CD4-positive, alpha-beta T cell treated with Interleukin-15 for 1 hour (primary cell): Measurements from ENCODE around the gene FAM124B.

ENCODE experiments used
- DNase-seq: peaks from one replicate; pipeline ENCODE4 v3.0.0-alpha.2; 2020

The FAM124B gene

GRCh38 chr2:224379986-224380385, 21.9 kb downstream of the FAM124B start:
- no peak for DNase-seq

GRCh38 chr2:224379172-224379571, 22.7 kb downstream of the FAM124B start:
- no peak for DNase-seq

GRCh38 chr2:224378701-224379097, 23.2 kb downstream of the FAM124B start:
- no peak for DNase-seq

- no peak for DNase-seq
These were observed 23.9 kb downstream of the FAM124B start for GRCh38 chr2:224377751-224378700.

- DNase-seq: no peak
These were observed 29.3 kb downstream of the FAM124B start for GRCh38 chr2:224372641-224373040.

GRCh38 chr2:224369028-224369632, 32.8 kb downstream of the FAM124B start:
- no peak for DNase-seq

- DNase-seq: no peak
These were observed 35.6 kb downstream of the FAM124B start for GRCh38 chr2:224366267-224366844.

GRCh38 chr2:224365331-224365730, 36.6 kb downstream of the FAM124B start:
- DNase-seq: no peak

- DNase-seq: no peak
These were observed 38.6 kb downstream of the FAM124B start for GRCh38 chr2:224363281-224363680.

- no peak for DNase-seq
These were observed 39.8 kb downstream of the FAM124B start for GRCh38 chr2:224362094-224362493.

- no peak for DNase-seq
These were observed 41.1 kb downstream of the FAM124B start for GRCh38 chr2:224360801-224361251.

- no peak for DNase-seq
These were observed 42.3 kb downstream of the FAM124B start for GRCh38 chr2:224359569-224359968.

GRCh38 chr2:224357098-224357901, 44.6 kb downstream of the FAM124B start:
- DNase-seq: peak; percentile 32

- DNase-seq: no peak
These were observed 47.2 kb downstream of the FAM124B start for GRCh38 chr2:224354632-224355211.

- no peak for DNase-seq
These were observed 51.2 kb downstream of the FAM124B start for GRCh38 chr2:224350703-224351102.

GRCh38 chr2:224349396-224349795, 52.5 kb downstream of the FAM124B start:
- DNase-seq: no peak

- DNase-seq: no peak
These were observed 54.5 kb downstream of the FAM124B start for GRCh38 chr2:224347176-224348051.

- DNase-seq: no peak
These were observed 56.4 kb downstream of the FAM124B start for GRCh38 chr2:224345492-224345891.

GRCh38 chr2:224343226-224343625, 58.7 kb downstream of the FAM124B start:
- DNase-seq: no peak

- no peak for DNase-seq
These were observed 65.9 kb downstream of the FAM124B start for GRCh38 chr2:224335991-224336390.

- no peak for DNase-seq
These were observed 67.2 kb downstream of the FAM124B start for GRCh38 chr2:224334726-224335125.
